ENCODE measurements around the gene STIM1.

- TF ChIP-seq CTCF (IDR thresholded peaks at IDR 0.05) = no peak
- no peak for TF ChIP-seq POLR2A (IDR thresholded peaks at IDR 0.05)
Observed at GRCh38 chr11:3981084-3981633, 125.7 kb downstream of the STIM1 start.
